ENCODE measurements around the gene KCNV2.

Gene KCNV2

GRCh38 chr9:2717385-2717784 lies at the start of gene KCNV2:
TSS of gene KCNV2 (plus strand) at chr9:2717510. CDS start at chr9:2717740, 230 bp downstream.
- TF ChIP-seq SUZ12 (IDR thresholded peaks at IDR 0.05; ENCODE audit: extremely low read depth, insufficient read depth, insufficient read length) (no peak), YY1 (IDR thresholded peaks at IDR 0.05; ENCODE audit: insufficient read depth, insufficient read length) (no peak), ZNF274 (IDR thresholded peaks at IDR 0.05; ENCODE audit: low read depth, low read length) (no peak)
- no peak for DNase-seq (ENCODE audit: low read depth, low spot score)
- Histone ChIP-seq H3K27me3 (ENCODE audit: insufficient read depth, insufficient read length) (no peaks in the 10 kb centered on the region), H3K4me1 (ENCODE audit: insufficient read depth, insufficient read length) (no peaks in the 10 kb centered on the region), H3K9me3 (ENCODE audit: insufficient read depth, low read length) (no peaks in the 10 kb centered on the region; the same call in 1 of the 2 replicates), H3K36me3 (ENCODE audit: insufficient read depth, insufficient read length, low read length) (peaks cover 8% of the 10 kb centered on the region), H3K9ac (ENCODE audit: insufficient read length, low read depth) (no peak within 1 kb of the TSS), H3K4me3 (ENCODE audit: insufficient read length, low read depth) (no peak within 1 kb of the TSS)

- 0 out of 2 replicates have a peak, but pooled peaks cover 2% of the 10 kb centered on the region for H3K9me3 ChIP-seq (ENCODE audit: insufficient read depth, low read length)
- H3K4me3 ChIP-seq (ENCODE audit: insufficient read length, low read depth): no peak overlapping the region
- H3K27me3 ChIP-seq (ENCODE audit: insufficient read depth, insufficient read length): no peaks in the 10 kb centered on the region
- no peaks in the 10 kb centered on the region for H3K4me1 ChIP-seq (ENCODE audit: insufficient read depth, insufficient read length)
- DNase-seq (ENCODE audit: low read depth, low spot score): no peak
- H3K36me3 ChIP-seq (ENCODE audit: insufficient read depth, insufficient read length, low read length): no peaks in the 10 kb centered on the region
- no peak overlapping the region for H3K9ac ChIP-seq (ENCODE audit: insufficient read length, low read depth)
- TF ChIP-seq SUZ12 (IDR thresholded peaks at IDR 0.05; ENCODE audit: extremely low read depth, insufficient read depth, insufficient read length) (no peak), ZNF274 (IDR thresholded peaks at IDR 0.05; ENCODE audit: low read depth, low read length) (no peak), YY1 (IDR thresholded peaks at IDR 0.05; ENCODE audit: insufficient read depth, insufficient read length) (no peak)
Observed at GRCh38 chr9:2673161-2673560, 44.1 kb upstream of the KCNV2 start.

- no peak for TF ChIP-seq YY1 (IDR thresholded peaks at IDR 0.05; ENCODE audit: insufficient read depth, insufficient read length)
- no peak for TF ChIP-seq SUZ12 (IDR thresholded peaks at IDR 0.05; ENCODE audit: extremely low read depth, insufficient read depth, insufficient read length)
- no peak for TF ChIP-seq ZNF274 (IDR thresholded peaks at IDR 0.05; ENCODE audit: low read depth, low read length)
- no peaks in the 10 kb centered on the region for H3K27me3 ChIP-seq (ENCODE audit: insufficient read depth, insufficient read length)
- no peak for DNase-seq (ENCODE audit: low read depth, low spot score)
- H3K9me3 ChIP-seq (ENCODE audit: insufficient read depth, low read length): no peaks in the 10 kb centered on the region
- no peaks in the 10 kb centered on the region for H3K4me1 ChIP-seq (ENCODE audit: insufficient read depth, insufficient read length)
- H3K9ac ChIP-seq (ENCODE audit: insufficient read length, low read depth): no peak overlapping the region
- H3K36me3 ChIP-seq (ENCODE audit: insufficient read depth, insufficient read length, low read length): no peaks in the 10 kb centered on the region
- H3K4me3 ChIP-seq (ENCODE audit: insufficient read length, low read depth): no peak overlapping the region
Observed at GRCh38 chr9:2674141-2674824, 43.0 kb upstream of the KCNV2 start.

- no peak for TF ChIP-seq YY1 (IDR thresholded peaks at IDR 0.05; ENCODE audit: insufficient read depth, insufficient read length)
Observed at GRCh38 chr9:2675834-2676233, 41.5 kb upstream of the KCNV2 start.

GRCh38 chr9:2676466-2676865 lies 40.8 kb upstream of the KCNV2 start:
- Histone ChIP-seq H3K9me3 (ENCODE audit: insufficient read depth, low read length) (no peaks in the 10 kb centered on the region), H3K36me3 (ENCODE audit: insufficient read depth, insufficient read length, low read length) (no peaks in the 10 kb centered on the region), H3K4me3 (ENCODE audit: insufficient read length, low read depth) (no peak overlapping the region), H3K4me1 (ENCODE audit: insufficient read depth, insufficient read length) (no peaks in the 10 kb centered on the region), H3K27me3 (ENCODE audit: insufficient read depth, insufficient read length) (no peaks in the 10 kb centered on the region), H3K9ac (ENCODE audit: insufficient read length, low read depth) (no peak overlapping the region)
- DNase-seq (ENCODE audit: low read depth, low spot score): no peak
- no peak for TF ChIP-seq YY1 (IDR thresholded peaks at IDR 0.05; ENCODE audit: insufficient read depth, insufficient read length)

More at GRCh38 chr9:2675834-2676233, 41.5 kb upstream of the KCNV2 start:
- Histone ChIP-seq H3K9me3 (ENCODE audit: insufficient read depth, low read length) (no peaks in the 10 kb centered on the region), H3K9ac (ENCODE audit: insufficient read length, low read depth) (no peak overlapping the region), H3K4me1 (ENCODE audit: insufficient read depth, insufficient read length) (no peaks in the 10 kb centered on the region), H3K4me3 (ENCODE audit: insufficient read length, low read depth) (no peak overlapping the region), H3K36me3 (ENCODE audit: insufficient read depth, insufficient read length, low read length) (no peaks in the 10 kb centered on the region), H3K27me3 (ENCODE audit: insufficient read depth, insufficient read length) (no peaks in the 10 kb centered on the region)
- no peak for DNase-seq (ENCODE audit: low read depth, low spot score)

- H3K4me1 ChIP-seq (ENCODE audit: insufficient read depth, insufficient read length): no peaks in the 10 kb centered on the region
- H3K9ac ChIP-seq (ENCODE audit: insufficient read length, low read depth): no peak overlapping the region
- no peaks in the 10 kb centered on the region for H3K27me3 ChIP-seq (ENCODE audit: insufficient read depth, insufficient read length)
- no peaks in the 10 kb centered on the region for H3K9me3 ChIP-seq (ENCODE audit: insufficient read depth, low read length)
- DNase-seq (ENCODE audit: low read depth, low spot score): no peak
- H3K4me3 ChIP-seq (ENCODE audit: insufficient read length, low read depth): no peak overlapping the region
- H3K36me3 ChIP-seq (ENCODE audit: insufficient read depth, insufficient read length, low read length): no peaks in the 10 kb centered on the region
- TF ChIP-seq YY1 (IDR thresholded peaks at IDR 0.05; ENCODE audit: insufficient read depth, insufficient read length): no peak
- TF ChIP-seq ZNF274 (IDR thresholded peaks at IDR 0.05; ENCODE audit: low read depth, low read length): no peak
- no peak for TF ChIP-seq SUZ12 (IDR thresholded peaks at IDR 0.05; ENCODE audit: extremely low read depth, insufficient read depth, insufficient read length)
Observed at GRCh38 chr9:2677915-2678889, 39.1 kb upstream of the KCNV2 start.

GRCh38 chr9:2679011-2679410 lies 38.3 kb upstream of the KCNV2 start:
- no peaks in the 10 kb centered on the region for H3K4me1 ChIP-seq (ENCODE audit: insufficient read depth, insufficient read length)
- TF ChIP-seq YY1 (IDR thresholded peaks at IDR 0.05; ENCODE audit: insufficient read depth, insufficient read length) (no peak), SUZ12 (IDR thresholded peaks at IDR 0.05; ENCODE audit: extremely low read depth, insufficient read depth, insufficient read length) (no peak), ZNF274 (IDR thresholded peaks at IDR 0.05; ENCODE audit: low read depth, low read length) (no peak)

More at GRCh38 chr9:2679011-2679410, 38.3 kb upstream of the KCNV2 start:
- Histone ChIP-seq H3K9me3 (ENCODE audit: insufficient read depth, low read length) (no peaks in the 10 kb centered on the region), H3K36me3 (ENCODE audit: insufficient read depth, insufficient read length, low read length) (no peaks in the 10 kb centered on the region), H3K9ac (ENCODE audit: insufficient read length, low read depth) (no peak overlapping the region), H3K4me3 (ENCODE audit: insufficient read length, low read depth) (no peak overlapping the region), H3K27me3 (ENCODE audit: insufficient read depth, insufficient read length) (no peaks in the 10 kb centered on the region)
- no peak for DNase-seq (ENCODE audit: low read depth, low spot score)
